ENCODE results near the gene VTCN1. TPM values are rescaled to one million over a fixed set of nuclear protein-coding genes. Genes with fewer than 3 reads are reported as not detected.

VTCN1 gene
- total and polyA plus RNA-seq, 2 of the 8 experiments (the other 6 are each of a cell fraction or from before 2014, with no cell fraction given), result 0.32 TPM; not detected in 1

- TF ChIP-seq ATF3 (IDR thresholded peaks at IDR 0.05; ENCODE audit: insufficient read depth, low read depth, low read length) (no peak), BCL11A (IDR thresholded peaks at IDR 0.05; ENCODE audit: low read depth in 2 of 2, low read length in 2 of 2) (no peak), NANOG (IDR thresholded peaks at IDR 0.05; ENCODE audit: insufficient read depth, low read depth, low read length, poor library complexity, severe bottlenecking) (no peak), CTBP2 (IDR thresholded peaks at IDR 0.05; ENCODE audit: borderline replicate concordance, insufficient read depth, insufficient read length, low read length) (peak; percentile 5), ASH2L (IDR thresholded peaks at IDR 0.05; ENCODE audit: low read length) (peak; percentile 63)
- TF ChIP-seq, protein P1, sequence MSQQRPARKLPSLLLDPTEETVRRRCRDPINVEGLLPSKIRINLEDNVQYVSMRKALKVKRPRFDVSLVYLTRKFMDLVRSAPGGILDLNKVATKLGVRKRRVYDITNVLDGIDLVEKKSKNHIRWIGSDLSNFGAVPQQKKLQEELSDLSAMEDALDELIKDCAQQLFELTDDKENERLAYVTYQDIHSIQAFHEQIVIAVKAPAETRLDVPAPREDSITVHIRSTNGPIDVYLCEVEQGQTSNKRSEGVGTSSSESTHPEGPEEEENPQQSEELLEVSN (IDR thresholded peaks at IDR 0.05), result no peak
Measured at GRCh38 chr1:117122330-117123025, 88.2 kb downstream of the VTCN1 start (continued).

Measured in H1 (cell line).